HPDE6-E6E7 (cell line): ENCODE measurements around the gene QSOX1.

Experiments
- DNase-seq: peaks from one replicate; pipeline ENCODE4 v3.0.0; 2011; ENCODE audit warnings: missing footprints; ENCODE audit errors: extremely low spot score

QSOX1 gene

DNA sequence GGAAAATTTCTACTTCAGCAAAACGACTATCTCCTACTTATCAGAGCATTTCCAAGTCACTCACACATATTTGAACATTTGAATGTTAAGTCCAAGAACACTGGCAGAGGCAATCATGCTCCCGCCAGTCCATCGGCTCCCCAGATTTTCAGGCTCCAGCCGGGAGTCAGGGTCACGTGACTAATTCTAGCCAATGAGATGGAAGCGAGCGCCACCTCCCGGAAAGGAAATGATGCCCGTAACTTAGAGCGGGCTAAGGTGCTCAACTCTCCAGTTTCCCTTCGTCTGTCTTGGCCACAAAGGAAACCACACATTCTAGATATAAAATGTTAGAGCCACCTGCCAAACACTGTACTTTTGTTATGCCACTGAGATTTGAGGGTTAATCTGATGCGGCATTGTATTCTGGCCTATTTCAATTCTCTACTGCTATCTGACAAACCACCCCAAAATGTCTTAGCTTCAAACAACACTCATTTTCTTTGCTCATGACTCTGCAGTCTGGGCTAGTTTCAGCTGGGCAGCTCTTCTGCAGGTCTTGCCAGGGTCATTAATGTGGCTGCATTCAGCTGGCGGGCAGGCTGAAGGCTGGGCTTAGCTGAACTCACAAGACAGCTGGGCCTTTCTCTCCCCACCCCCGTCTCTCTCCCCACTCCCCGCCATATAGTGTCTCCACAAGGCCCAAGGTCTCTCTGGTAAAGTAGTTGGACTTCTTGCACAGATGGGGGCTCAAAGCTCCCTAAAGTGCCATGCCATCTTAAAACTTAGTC, 58.9 kb downstream of the QSOX1 start:
- no peak for DNase-seq

GRCh38 chr1:180215856-180216625, 61.4 kb downstream of the QSOX1 start:
- no peak for DNase-seq

GRCh38 chr1:180217006-180217405, 62.3 kb downstream of the QSOX1 start:
- DNase-seq, result no peak

DNA sequence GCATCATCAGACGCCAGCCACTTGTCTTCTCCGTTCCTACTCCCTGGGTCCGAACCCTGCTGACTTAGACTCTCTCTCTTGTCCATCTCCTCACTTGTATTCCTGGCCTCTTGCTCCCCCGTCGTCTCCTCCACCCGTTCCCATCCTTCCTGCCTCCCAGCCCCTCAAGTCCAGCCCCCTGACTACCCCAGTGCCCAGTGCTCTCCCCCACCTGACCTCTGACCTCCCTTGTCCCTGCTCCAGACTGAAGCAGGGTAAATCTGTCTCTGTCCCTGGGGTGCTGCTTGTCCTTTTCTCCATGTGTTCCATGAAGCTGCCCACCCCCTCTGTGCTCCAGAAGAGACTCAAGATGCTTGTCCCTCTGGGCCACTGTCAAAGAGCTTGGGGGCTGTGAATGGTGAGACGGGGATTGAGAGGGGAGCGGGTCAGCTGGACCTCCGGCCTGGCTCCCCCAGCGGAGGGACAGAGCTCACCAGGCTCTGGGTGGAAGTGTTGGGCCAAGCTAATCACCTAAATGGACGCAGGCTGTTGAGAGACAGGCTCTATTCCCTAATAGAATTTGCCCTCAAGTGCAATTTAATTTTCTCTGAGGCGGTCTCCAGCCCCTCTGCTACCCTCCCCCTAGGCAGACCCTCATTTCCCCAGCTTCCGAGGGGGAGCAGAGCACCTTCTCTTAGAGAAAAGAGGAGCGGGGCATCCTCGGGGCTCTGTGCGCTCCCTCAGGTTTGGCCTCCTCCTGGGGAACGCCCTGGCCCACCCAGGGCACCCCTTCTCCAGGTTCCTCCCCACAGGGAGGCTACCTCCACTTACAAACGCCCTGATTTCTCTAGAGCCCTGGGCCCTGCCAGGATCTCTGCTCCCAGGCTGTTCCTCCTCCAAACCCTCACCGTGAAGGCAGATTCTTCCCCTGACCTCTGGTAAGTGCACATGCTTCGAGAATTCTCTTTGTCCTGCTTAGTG, 64.4 kb downstream of the QSOX1 start:
- DNase-seq, result no peak

GRCh38 chr1:180219776-180220175, 65.1 kb downstream of the QSOX1 start:
- no peak for DNase-seq

GRCh38 chr1:180221462-180221861, 66.8 kb downstream of the QSOX1 start:
- no peak for DNase-seq

GRCh38 chr1:180224902-180225301, 70.2 kb downstream of the QSOX1 start:
- no peak for DNase-seq

DNA sequence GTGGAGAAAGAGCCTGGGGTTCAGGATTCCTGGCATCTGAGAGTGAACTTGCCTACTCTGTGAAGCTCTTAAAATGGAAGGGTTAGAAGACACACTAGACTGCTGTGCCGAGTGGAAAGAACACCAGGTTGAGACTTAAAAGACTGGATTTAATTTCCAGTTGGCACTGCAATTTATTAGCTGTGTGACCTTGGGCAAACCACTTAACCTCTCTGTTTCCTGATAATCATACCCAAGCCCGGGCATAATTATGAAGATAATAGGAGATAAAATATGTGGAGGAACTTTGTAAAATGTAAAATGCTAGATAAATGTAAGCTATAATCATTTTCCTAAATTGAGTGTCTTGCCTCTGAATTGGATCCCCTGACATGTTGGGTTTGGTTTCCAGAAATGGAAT, 70.7 kb downstream of the QSOX1 start:
- no peak for DNase-seq

GRCh38 chr1:180227861-180228647, 73.4 kb downstream of the QSOX1 start:
- DNase-seq, result no peak

GRCh38 chr1:180228648-180229482, 74.2 kb downstream of the QSOX1 start:
- DNase-seq, result no peak

GRCh38 chr1:180229483-180230415, 75.1 kb downstream of the QSOX1 start, which contains the start of gene LHX4:
TSS of gene LHX4 (plus strand) at chr1:180230264. CDS start at chr1:180230530, 266 bp downstream.
- DNase-seq, result peak; percentile 48

- DNase-seq, result no peak
Observed at GRCh38 chr1:180230416-180230790, 75.7 kb downstream of the QSOX1 start.

DNA sequence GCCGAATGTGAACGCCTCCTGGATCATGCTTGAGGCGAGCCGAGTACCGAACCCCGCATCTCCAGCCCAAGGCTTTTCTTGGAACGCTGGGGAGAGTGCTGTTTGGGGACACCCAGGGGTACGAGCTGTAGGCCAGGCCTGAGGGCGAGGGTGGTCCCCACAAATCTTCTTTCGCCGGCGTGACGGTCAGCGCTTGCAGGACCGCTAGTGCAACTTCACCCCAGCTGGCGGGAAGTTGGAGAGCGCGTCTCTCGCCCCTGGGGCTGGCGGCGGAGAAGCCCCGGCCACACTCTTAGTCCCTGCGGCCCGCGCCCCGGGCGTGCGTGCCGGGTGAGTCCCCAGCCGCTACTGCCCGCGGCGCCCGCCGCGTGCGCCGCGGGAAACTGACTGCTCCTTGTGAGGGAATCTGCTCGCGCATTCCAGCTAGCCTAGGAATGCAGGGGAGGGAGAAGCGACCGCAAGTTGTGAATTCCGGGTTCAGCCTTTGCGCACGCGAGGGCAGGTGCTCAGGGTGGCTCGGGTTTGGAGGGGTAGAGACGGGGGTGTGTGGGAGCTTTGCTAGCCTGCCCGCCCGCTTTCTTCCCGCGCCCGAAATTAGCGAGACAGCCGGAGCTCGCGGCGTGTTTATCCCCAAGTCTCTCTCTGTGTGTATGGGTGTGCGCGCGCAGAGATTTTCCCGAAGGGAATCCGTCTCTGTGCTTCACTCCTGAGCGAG, 76.3 kb downstream of the QSOX1 start:
- DNase-seq, result no peak

DNA sequence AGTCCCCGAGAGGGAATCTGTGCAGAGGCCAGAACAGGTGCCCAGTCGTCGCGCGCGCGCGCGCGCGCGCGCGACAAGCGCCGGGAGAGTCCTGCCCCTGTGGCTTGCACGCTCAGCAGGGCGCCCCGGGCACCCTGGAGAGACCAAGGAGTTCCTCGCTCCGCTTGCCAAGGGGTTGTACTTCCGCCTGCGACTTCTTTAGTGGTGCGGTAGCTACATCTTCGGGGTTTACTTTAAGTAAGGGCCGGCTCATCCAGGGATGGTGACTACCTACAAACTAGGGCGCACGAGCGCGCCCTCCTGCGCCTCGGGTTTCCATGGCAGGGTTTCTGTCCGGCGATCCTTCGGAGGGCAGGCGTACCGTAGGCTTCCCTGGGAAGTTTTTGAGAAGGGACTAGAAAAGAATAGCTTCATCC, 76.8 kb downstream of the QSOX1 start:
- DNase-seq, result peak; percentile 22

DNA sequence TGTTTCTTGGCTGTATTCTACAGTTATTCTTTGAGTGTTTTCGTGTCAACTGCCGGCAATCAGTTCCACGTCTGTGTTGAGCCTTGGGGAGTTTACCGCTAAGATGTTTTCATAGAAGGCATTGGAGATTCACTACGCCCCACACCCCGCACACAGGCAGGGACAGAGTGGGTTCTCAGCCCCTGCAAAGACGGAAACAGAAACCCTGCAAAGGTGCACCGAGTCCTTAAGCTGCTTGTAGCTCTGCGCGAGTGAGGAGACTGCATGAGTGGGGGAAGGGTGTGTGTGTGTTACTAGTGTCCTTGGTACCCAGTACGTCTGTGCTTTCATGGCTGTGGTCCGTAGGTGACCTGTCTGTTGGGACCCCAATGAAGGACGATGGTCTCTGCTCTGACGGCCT, 77.3 kb downstream of the QSOX1 start:
- DNase-seq, result no peak

DNA sequence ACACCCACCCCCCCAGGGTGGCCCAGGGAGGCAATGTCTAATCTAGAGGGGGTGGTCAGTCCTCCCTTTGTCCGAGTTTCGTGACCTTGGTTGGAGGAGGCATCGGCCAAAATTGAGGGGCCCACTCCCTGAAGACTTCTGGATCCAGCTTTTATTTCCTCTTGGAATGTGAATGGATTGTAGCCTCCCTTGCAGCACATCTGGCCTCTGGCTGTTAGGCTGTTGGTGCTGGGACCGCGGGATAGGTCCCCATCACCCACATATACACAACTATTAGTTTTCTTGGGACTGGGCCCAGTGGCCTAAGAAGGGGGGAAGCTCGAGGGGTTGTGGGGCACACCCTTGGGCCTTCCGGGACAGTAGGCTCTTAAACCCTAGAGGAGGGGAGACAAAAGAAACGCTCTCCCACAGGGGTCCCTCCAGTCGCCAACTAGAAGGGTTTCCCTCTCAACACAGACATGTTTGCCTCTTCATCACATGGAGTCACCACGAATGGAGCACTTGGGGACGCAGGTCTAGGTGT, 77.9 kb downstream of the QSOX1 start:
- DNase-seq, result no peak

DNA sequence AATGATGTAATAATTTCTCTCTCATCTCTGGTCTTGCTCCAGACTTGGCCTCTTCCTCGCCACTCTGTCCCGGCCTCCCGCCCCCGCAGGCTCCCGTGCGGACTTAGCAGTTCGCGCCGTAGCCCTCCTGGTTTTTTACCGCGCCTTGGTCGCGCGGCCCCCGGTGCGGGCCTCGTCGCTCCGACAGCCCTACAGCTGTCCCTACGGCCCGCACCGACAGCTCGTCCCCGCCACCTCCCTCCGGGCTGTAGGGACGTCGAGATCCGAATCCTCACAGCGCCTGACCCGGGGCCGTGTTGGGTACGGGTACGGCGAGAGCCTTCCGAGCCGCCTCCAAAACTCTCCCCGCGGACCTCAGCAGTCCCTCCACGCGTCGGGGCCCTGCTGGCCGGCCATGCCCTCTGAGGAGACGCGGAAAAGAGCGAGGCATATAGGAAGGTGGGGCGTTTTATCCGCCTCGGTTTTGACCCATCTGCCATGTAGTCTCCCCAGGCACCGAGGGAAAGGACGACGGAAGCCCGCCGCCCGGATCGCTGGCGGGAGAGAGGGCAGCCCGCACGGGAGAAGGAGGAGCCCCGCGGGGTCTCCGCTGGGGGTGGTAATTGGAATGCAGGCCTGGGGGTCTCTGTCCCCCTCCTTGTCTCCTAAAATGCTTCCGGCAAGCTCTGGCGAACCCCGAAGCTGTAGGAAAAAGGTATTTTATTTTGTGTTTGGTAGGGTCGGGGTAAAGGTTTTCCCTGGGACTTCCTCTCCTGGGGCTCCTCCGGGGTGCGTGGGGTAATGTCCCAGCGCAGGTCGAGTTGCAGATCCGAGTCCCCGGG, 78.7 kb downstream of the QSOX1 start:
- no peak for DNase-seq
